Trophoblast cell (in vitro differentiated cells and primary cell): ENCODE results near the gene MED13L.

Experiments
- DNase-seq, 2 donors: peaks; one replicate each; pipeline ENCODE4 v3.0.0-alpha.2; 2016
- H2AFZ ChIP-seq: 2 replicates; pipeline ENCODE4 v1.6.1; 2013; ENCODE audit warnings: low read length, moderate library complexity, mild to moderate bottlenecking; ENCODE audit not compliant: insufficient read depth, poor library complexity
- H2AK5ac ChIP-seq: 2 replicates; pipeline ENCODE4 v1.6.1; 2013; ENCODE audit warnings: mild to moderate bottlenecking, low read length
- H2BK120ac ChIP-seq: 2 replicates; pipeline ENCODE4 v1.6.1; 2013; ENCODE audit warnings: low read length, mild to moderate bottlenecking, moderate library complexity; ENCODE audit not compliant: insufficient read depth, poor library complexity
- H2BK12ac ChIP-seq: 2 replicates; pipeline ENCODE4 v1.6.1; 2013; ENCODE audit warnings: mild to moderate bottlenecking, low read length, moderate library complexity
- H2BK5ac ChIP-seq: 2 replicates; pipeline ENCODE4 v1.6.1; 2013; ENCODE audit warnings: low read length, low read depth, moderate library complexity, mild to moderate bottlenecking; ENCODE audit not compliant: poor library complexity
- H3K14ac ChIP-seq: 2 replicates; pipeline ENCODE4 v1.6.1; 2013; ENCODE audit warnings: mild to moderate bottlenecking, low read length
- H3K18ac ChIP-seq: 2 replicates; pipeline ENCODE4 v1.6.1; 2013; ENCODE audit warnings: mild to moderate bottlenecking, low read length
- H3K23ac ChIP-seq: 2 replicates; pipeline ENCODE4 v1.6.1; 2013; ENCODE audit warnings: low read length
- H3K27ac ChIP-seq: 2 replicates; pipeline ENCODE4 v1.5.1; 2013; ENCODE audit warnings: low read depth, mild to moderate bottlenecking, inconsistent platforms, low read length, moderate library complexity
- H3K27me3 ChIP-seq: 2 replicates; pipeline ENCODE4 v1.6.1; 2013; ENCODE audit warnings: inconsistent platforms, mild to moderate bottlenecking, low read length, moderate library complexity; ENCODE audit not compliant: insufficient read depth
- H3K36me3 ChIP-seq, 2 experiments: 1 replicate in 1 of 2; 2 replicates in 1 of 2; pipeline ENCODE4 v1.6.1; 2013; ENCODE audit warnings: low read length in 2 of 2, mild to moderate bottlenecking in 2 of 2, moderate library complexity in 1 of 2; ENCODE audit not compliant: insufficient read depth in 2 of 2, control insufficient read depth in 1 of 2
- H3K4ac ChIP-seq: 2 replicates; pipeline ENCODE4 v1.6.1; 2013; ENCODE audit warnings: low read depth, mild to moderate bottlenecking, low read length, moderate library complexity
- H3K4me1 ChIP-seq, 2 experiments: 1 replicate in 1 of 2; 2 replicates in 1 of 2; pipeline ENCODE4 v1.6.1; 2013; ENCODE audit warnings: low read length in 2 of 2, mild to moderate bottlenecking in 2 of 2, moderate library complexity in 1 of 2; ENCODE audit not compliant: insufficient read depth in 2 of 2, control insufficient read depth in 1 of 2
- H3K4me2 ChIP-seq: 2 replicates; pipeline ENCODE4 v1.6.1; 2013; ENCODE audit warnings: inconsistent platforms, mild to moderate bottlenecking, low read length, moderate library complexity
- H3K4me3 ChIP-seq: 2 replicates; pipeline ENCODE4 v1.5.1; 2013; ENCODE audit warnings: mild to moderate bottlenecking, low read depth, low read length, inconsistent platforms
- H3K79me1 ChIP-seq: one replicate; pipeline ENCODE4 v1.6.1; 2013; ENCODE audit warnings: low read length
- H3K79me2 ChIP-seq: 2 replicates; pipeline ENCODE4 v1.6.1; 2013; ENCODE audit warnings: low read length, mild to moderate bottlenecking; ENCODE audit not compliant: control insufficient read depth, insufficient read depth, poor library complexity
- H3K9ac ChIP-seq: 2 replicates; pipeline ENCODE4 v1.6.1; 2013; ENCODE audit warnings: mild to moderate bottlenecking, low read length
- H3K9me3 ChIP-seq: 2 replicates; pipeline ENCODE4 v1.6.1; 2013; ENCODE audit warnings: low read depth, mild to moderate bottlenecking, control low read depth, inconsistent platforms, low read length; ENCODE audit not compliant: insufficient read depth
- H4K12ac ChIP-seq: 2 replicates; pipeline ENCODE4 v1.6.1; 2013; ENCODE audit warnings: low read depth, mild to moderate bottlenecking, low read length, moderate library complexity
- H4K8ac ChIP-seq: 2 replicates; pipeline ENCODE4 v1.6.1; 2013; ENCODE audit warnings: low read depth, mild to moderate bottlenecking, low read length, moderate library complexity
- H4K91ac ChIP-seq: one replicate; pipeline ENCODE4 v1.6.1; 2013; ENCODE audit warnings: low read depth, mild to moderate bottlenecking, low read length, moderate library complexity
- WGBS: extraction: QIAGEN DNeasy Blood & Tissue Kit; methylation state at CpG from one replicate; pipeline ENCODE4 v1.1.7; 2013; ENCODE audit warnings: missing lambda C conversion rate; ENCODE audit not compliant: insufficient read length, insufficient coverage; ENCODE audit errors: extremely low coverage; 5-methylcytosine and 5-hydroxymethylcytosine counted together

Gene MED13L

GRCh38 chr12:116196752-116197718 lies 80.5 kb downstream of the MED13L start:
- peaks cover 0 to 2% of the 10 kb centered on the region in 2 experiments for H3K36me3 ChIP-seq
- H4K12ac ChIP-seq: no peak overlapping the region
- H3K27me3 ChIP-seq: no peaks in the 10 kb centered on the region
- H2AFZ ChIP-seq: no peak overlapping the region
- H2BK5ac ChIP-seq: no peak overlapping the region
- WGBS: no CpG with 5 or more reads among the region's 14 CpGs
- H3K9me3 ChIP-seq: no peaks in the 10 kb centered on the region
- H3K23ac ChIP-seq: no peak overlapping the region
- no peak overlapping the region for H2BK12ac ChIP-seq
- peaks cover 11% of the 10 kb centered on the region for H3K79me2 ChIP-seq
- no peak for DNase-seq
- no peak overlapping the region for H3K14ac ChIP-seq
- no peak overlapping the region for H3K18ac ChIP-seq
- no peak overlapping the region for H3K4me3 ChIP-seq
- no peak overlapping the region for H4K91ac ChIP-seq
- H3K4me2 ChIP-seq: no peak overlapping the region
- no peak overlapping the region for H3K27ac ChIP-seq
- peak overlapping the region; percentile 6 for H3K4ac ChIP-seq
- no peak overlapping the region for H3K9ac ChIP-seq
- H2AK5ac ChIP-seq: no peak overlapping the region
- H3K79me1 ChIP-seq: no peaks in the 10 kb centered on the region
- H4K8ac ChIP-seq: no peak overlapping the region
- no peak overlapping the region for H2BK120ac ChIP-seq
- H3K4me1 ChIP-seq: peaks cover 0 to 2% of the 10 kb centered on the region in 2 experiments

DNA sequence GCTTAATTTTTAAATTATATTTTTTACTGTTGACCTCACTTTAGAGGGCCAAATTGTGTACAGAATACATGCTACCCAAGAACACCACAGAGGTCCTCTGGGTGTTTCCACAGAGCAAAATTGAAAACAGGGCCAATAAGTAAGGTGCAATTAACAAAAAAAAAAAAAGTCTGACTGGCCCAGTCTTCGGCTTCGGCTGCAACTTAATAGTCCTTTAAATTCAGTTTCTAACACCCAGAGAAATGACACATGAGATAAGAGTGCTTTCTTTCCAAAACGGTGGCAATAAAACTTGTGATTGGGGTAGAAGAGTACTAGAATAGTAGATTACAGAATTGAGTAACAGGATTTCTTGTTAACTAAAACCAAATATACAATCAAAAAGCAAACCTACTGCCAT lies 81.3 kb downstream of the MED13L start:
- no peak overlapping the region for H4K12ac ChIP-seq
- no peak overlapping the region for H3K9ac ChIP-seq
- peaks cover 12% of the 10 kb centered on the region for H3K79me2 ChIP-seq
- H3K18ac ChIP-seq: no peak overlapping the region
- H3K4me2 ChIP-seq: no peak overlapping the region
- peaks cover 0 to 2% of the 10 kb centered on the region in 2 experiments for H3K36me3 ChIP-seq
- no peak overlapping the region for H2BK12ac ChIP-seq
- H3K4ac ChIP-seq: peak overlapping the region; percentile 55
- H3K14ac ChIP-seq: no peak overlapping the region
- H3K4me3 ChIP-seq: no peak overlapping the region
- H2AK5ac ChIP-seq: no peak overlapping the region
- H2BK120ac ChIP-seq: no peak overlapping the region
- H4K91ac ChIP-seq: no peak overlapping the region
- H3K23ac ChIP-seq: no peak overlapping the region
- H3K27me3 ChIP-seq: no peaks in the 10 kb centered on the region
- no peak overlapping the region for H2BK5ac ChIP-seq
- H4K8ac ChIP-seq: no peak overlapping the region
- no peaks in the 10 kb centered on the region for H3K79me1 ChIP-seq
- no peak overlapping the region for H3K27ac ChIP-seq
- WGBS: no CpG with 5 or more reads among the region's 3 CpGs
- no peaks in the 10 kb centered on the region for H3K9me3 ChIP-seq
- no peak overlapping the region for H2AFZ ChIP-seq
- DNase-seq: no peak
- H3K4me1 ChIP-seq: peaks cover 0 to 2% of the 10 kb centered on the region in 2 experiments

DNA sequence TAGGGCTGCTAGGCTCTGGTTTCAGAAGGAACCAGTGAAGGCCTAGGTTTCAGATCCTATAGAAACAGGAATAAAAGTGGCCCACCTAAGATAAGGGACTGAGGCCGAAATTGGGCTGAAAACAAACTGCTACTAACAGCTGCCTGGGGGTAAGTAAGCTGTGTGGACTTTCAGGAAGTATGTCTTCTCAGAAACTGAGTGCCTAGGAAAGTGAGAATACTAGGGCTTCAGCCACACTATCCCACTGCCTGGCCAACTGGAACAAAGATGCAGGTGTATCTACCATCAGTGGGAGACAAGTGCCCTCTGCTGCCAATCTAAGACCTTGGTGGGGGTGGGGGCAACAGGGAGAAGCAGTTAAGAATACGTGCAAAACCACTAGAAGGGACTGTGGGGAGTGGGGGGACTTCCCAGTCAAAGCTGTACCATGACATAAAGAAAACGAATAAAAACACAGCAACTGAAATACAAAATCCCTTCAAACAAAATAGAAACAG lies 82.5 kb downstream of the MED13L start:
- Histone ChIP-seq H3K9ac (no peak overlapping the region), H3K36me3 (peaks cover 0 to 2% of the 10 kb centered on the region in 2 experiments), H2AK5ac (no peak overlapping the region), H3K4me1 (peaks cover 0 to 2% of the 10 kb centered on the region in 2 experiments), H3K14ac (no peak overlapping the region), H3K9me3 (no peaks in the 10 kb centered on the region), H2BK12ac (no peak overlapping the region), H2BK120ac (no peak overlapping the region), H3K4me2 (no peak overlapping the region), H3K4ac (no peak overlapping the region), H3K18ac (no peak overlapping the region), H2AFZ (no peak overlapping the region), H3K23ac (peak overlapping the region; percentile 94), H2BK5ac (no peak overlapping the region), H3K27ac (no peak overlapping the region), H4K91ac (no peak overlapping the region), H3K4me3 (no peak overlapping the region), H4K12ac (no peak overlapping the region), H3K27me3 (no peaks in the 10 kb centered on the region), H3K79me2 (peaks cover 13% of the 10 kb centered on the region), H3K79me1 (no peaks in the 10 kb centered on the region), H4K8ac (no peak overlapping the region)
- no peak for DNase-seq
- WGBS: no CpG with 5 or more reads among the region's 3 CpGs

DNA sequence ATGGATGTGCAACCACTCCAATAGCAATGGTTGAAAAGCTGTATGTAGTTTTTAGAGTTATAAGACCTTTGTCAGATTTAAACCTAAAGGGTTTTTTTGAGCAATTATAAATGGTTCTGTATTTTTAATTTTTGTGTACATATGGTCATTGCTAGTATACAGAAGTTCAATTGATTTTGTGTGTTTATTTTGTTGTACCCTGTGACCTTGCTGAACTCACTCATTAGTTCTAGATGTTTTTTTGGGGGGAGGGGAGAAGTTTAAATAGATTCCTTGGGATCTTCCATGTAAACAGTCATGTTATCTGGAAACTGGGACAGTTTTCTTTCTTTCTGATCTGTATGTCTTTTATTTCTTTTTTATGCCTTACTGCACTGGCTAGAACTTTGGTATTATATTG lies 87.8 kb downstream of the MED13L start:
- Histone ChIP-seq H2BK120ac (no peak overlapping the region), H3K4me2 (no peak overlapping the region), H3K27ac (no peak overlapping the region), H3K4ac (no peak overlapping the region), H2AFZ (no peak overlapping the region), H2AK5ac (no peak overlapping the region), H3K9me3 (no peaks in the 10 kb centered on the region), H3K36me3 (peaks cover 0 to 2% of the 10 kb centered on the region in 2 experiments), H3K79me2 (peaks cover 11% of the 10 kb centered on the region), H2BK5ac (no peak overlapping the region), H3K27me3 (no peaks in the 10 kb centered on the region), H3K4me3 (no peak overlapping the region), H4K12ac (no peak overlapping the region), H4K8ac (no peak overlapping the region), H3K14ac (no peak overlapping the region), H4K91ac (no peak overlapping the region), H3K9ac (no peak overlapping the region), H3K4me1 (peaks cover 2 to 3% of the 10 kb centered on the region in 2 experiments), H2BK12ac (no peak overlapping the region), H3K18ac (no peak overlapping the region), H3K23ac (no peak overlapping the region), H3K79me1 (no peaks in the 10 kb centered on the region)
- DNase-seq: no peak
